ENCODE data around the gene EPHX1.
A peak's percentile ranks its signal among the peaks of the same experiment; 100 is the strongest.
"Not testable (repeated sequence)": the region's sequence is repeated elsewhere in the genome, so short reads cannot be mapped to it uniquely, and the experiment has no call there.

The EPHX1 gene

DNA sequence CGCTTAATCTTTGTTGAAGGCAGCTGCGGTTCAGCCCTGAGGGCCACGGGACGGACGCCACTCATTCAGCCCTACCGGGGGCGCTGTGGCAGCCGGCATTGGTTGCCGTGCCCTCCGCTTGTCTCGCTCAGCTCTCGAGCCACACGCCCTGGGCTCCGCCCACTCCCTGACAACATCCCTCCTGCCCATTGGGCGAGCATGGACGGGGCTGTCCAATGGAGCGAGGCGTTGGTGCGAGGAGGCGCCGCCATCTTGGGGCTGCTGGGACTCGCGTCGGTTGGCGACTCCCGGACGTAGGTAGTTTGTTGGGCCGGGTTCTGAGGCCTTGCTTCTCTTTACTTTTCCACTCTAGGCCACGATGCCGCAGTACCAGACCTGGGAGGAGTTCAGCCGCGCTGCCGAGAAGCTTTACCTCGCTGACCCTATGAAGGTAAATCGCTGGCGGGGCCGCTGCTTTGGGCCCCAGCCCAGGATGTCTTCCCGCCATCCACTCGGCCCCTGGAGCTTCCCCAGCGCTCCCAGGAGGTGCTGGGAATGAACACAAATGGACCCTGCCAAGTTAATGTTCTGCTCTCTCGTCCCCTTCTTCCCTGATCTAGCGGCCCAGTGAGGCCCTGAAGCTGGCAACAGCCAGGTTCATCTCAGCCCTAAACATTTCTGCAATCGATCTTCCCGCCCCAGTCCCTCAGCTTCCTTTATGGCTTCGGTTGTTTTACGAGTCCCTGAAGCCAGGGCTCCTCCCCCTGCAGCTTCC, 32.2 kb upstream of the EPHX1 start, which contains the start of gene SRP9:
Gene SRP9, plus strand, starts transcription at position 244 of the 754 bp plus-strand sequence. Its CDS starts 115 bp downstream, at position 359.
- peak; percentile 99 for DNase-seq

DNA sequence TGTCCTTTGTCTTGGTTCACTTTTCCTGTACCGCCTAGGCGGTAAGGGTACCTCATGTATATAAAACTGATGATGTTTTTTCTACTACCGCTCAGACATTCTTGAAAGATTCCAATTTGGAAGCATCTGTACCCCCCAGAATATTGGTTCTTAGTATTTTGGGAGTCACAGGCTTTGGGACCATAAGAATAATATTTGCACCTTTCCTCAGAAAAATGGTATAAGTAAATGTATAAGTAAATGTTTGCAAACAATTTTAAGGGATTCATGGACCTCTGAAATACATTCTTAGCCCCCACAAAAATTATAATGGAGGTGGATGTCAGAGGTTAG, 31.6 kb upstream of the EPHX1 start:
- no peak for DNase-seq

DNA sequence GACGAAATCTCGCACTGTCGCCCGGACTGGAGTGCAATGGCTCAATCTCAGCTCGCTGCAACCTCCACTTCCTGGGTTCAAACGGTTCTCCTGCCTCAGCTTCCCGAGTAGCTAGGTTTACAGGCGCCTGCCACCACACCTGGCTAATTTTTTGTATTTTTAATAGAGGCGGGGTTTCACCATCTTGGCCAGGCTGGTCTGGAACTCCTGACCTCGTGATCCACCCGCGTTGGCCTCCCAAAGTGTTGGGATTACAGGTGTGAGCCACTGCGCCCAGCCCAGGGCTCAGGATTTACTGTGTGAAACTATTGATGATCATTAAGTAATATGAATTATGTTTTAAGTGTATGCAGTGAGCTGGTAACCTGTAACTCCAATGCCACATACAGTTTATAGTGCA, 30.8 kb upstream of the EPHX1 start:
- peak; percentile 19 for DNase-seq

DNA sequence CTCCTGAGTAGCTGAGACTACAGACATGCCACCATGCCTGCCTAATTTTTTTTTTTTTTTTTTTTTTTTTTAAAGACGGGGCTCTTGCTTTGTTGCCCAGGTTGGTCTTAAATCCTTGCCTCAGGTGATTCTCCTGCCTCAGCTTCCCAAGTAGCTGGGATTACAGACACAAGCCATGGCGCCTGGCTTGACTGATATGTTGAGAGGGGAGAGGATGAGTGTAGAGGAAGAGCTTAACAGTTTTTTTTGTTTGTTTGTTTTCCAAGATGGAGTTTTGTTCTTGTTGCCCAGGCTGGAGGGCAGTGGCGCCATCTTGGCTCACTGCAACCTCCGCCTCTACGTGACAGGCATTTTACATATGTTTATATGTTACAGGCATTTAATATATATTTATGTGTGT, 29.8 kb upstream of the EPHX1 start:
- DNase-seq: no peak

DNA sequence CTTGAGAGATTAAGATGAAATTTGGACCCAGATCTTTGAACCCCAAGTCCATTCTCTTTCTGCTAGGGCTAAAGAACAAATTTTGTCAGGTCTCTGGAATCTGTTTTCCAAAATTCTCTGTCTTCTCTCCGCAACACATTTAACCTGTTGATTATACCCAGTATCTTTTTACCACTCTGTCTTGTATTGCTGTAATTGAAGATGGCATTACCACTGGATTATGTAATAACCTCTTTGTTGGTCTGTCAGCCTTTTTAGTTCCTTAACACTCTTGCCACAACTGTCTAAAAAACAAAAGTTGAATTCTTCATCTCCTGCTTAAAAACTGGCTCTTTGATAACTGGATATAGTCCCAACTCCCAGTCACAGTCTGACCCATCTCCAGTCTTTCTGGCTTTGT, 29.3 kb upstream of the EPHX1 start:
- DNase-seq: no peak

DNA sequence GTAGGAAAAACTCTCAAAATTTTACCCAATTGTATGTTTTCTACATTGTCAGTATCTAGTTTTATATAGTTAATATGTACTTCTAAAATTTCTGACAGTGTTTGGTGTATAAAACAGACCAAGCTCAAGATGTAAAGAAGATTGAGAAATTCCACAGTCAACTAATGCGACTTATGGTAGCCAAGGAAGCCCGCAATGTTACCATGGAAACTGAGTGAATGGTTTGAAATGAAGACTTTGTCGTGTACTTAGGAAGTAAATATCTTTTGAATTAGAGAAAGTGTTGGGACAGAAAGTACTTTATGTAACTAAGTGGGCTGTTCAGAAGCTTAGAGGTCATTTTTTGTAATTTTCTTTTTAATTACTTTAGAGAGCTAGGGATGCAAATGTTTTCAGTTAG, 20.8 kb upstream of the EPHX1 start:
- not testable (repeated sequence) for DNase-seq

DNA sequence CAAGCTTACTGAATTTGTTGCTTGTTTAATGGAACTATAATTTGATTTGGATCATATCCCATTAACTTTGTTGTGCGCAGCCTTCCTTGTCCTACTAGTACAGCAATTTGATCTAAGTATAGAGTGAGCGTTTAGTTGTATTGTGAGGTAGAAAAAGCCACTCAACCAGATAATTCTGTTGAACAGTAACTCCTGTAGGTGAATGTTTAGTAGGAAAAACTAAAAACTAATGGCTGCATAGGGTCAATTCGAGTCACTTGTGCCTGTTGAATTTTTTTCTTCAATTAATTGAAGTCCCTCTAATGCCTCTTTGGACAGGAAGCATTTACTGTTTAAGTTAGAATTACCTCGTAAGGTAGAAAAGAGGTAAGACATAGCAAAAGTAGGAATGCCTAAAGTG, 15.0 kb upstream of the EPHX1 start:
- DNase-seq: no peak

DNA sequence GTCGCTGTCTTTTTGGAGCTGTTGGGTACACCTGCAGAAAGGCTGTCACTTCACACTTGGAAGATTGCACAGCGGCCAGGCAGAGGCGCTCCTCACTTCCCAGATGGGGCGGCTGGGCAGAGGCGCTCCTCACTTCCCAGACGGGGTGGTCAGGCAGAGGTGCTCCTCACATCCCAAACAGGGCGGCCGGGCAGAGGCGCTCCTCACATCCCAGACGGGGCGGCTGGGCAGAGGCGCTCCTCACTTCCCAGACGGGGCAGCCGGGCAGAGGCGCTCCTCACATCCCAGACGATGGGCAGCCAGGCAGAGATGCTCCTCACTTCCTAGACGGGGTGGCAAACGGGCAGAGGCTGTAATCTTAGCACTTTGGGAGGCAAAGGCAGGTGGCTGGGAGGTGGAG, 13.8 kb upstream of the EPHX1 start:
- DNase-seq: not testable (repeated sequence)

DNA sequence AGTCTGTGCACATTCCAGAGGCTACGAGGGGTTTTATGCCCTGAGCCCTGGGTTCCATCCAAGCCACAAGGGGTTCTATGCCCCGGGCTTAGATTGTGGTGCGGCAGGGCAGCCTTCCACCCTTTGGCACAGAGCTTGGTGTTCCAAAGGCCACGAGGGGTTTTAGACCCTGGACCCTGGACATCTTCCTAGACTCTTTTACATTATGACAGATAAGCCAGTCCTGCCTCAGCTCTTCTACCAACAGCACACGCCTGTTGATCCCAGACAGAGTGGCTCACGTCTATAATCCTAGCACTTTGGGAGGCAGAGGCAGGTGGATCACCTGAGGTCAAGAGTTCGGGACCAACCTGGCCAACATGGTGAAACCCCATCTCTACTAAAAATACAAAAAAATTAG, 8.8 kb upstream of the EPHX1 start:
- DNase-seq: not testable (repeated sequence)

DNA sequence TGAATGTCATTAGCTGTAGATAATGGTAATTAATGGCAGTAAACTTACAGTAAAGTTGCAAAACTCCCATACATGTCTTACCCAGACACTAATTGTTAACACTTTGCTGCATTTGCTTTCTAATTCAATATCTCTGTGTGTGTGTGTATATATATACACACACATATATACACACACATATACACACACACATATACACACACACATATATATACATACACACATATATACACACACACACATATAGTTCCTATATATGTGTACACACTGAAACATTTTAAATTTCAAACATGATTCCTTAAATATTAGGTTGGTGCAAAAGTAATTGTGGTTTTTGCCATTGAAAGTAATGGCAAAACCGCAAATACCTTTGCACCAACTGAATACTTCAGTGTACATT, 3.7 kb upstream of the EPHX1 start:
- DNase-seq: no peak

DNA sequence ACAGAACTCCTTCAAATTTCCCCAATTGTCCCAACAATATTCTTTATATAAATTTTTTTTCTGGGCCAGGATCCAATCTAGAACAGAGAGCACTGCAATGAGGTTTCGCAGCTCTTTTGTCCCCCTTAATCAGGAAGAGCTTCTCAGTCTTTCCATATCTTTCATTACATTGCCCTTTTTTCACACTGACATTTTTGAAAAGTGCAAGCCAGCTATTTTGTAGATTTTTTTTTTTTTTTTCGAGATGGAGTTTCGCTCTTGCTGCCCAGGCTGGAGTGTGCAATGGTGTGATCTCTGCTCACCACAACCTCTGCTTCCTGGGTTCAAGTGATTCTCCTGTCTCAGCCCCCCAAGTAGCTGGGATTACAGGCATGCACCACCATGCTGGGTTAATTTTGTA, 3.2 kb upstream of the EPHX1 start:
- not testable (repeated sequence) for DNase-seq

DNA sequence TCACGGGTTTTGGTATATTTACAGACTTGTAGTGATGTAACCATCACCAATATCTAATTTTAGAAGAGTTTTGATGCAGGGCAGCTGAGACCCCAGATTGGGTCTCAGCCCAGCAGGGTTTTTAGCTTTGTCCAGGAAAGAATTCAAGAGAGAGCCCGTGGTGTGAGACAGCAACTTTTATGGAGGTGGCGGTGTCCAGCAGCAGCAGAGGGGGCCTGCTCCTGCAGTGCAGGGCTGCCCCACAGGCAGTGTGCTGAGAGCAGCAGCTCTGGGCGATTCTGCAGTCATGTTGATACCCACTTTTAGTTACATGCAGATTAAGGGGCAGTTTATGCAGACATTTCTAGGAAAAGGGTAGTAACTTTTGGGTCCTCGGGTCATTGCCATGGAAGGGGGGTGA, 1.8 kb upstream of the EPHX1 start:
- DNase-seq: no peak

DNA sequence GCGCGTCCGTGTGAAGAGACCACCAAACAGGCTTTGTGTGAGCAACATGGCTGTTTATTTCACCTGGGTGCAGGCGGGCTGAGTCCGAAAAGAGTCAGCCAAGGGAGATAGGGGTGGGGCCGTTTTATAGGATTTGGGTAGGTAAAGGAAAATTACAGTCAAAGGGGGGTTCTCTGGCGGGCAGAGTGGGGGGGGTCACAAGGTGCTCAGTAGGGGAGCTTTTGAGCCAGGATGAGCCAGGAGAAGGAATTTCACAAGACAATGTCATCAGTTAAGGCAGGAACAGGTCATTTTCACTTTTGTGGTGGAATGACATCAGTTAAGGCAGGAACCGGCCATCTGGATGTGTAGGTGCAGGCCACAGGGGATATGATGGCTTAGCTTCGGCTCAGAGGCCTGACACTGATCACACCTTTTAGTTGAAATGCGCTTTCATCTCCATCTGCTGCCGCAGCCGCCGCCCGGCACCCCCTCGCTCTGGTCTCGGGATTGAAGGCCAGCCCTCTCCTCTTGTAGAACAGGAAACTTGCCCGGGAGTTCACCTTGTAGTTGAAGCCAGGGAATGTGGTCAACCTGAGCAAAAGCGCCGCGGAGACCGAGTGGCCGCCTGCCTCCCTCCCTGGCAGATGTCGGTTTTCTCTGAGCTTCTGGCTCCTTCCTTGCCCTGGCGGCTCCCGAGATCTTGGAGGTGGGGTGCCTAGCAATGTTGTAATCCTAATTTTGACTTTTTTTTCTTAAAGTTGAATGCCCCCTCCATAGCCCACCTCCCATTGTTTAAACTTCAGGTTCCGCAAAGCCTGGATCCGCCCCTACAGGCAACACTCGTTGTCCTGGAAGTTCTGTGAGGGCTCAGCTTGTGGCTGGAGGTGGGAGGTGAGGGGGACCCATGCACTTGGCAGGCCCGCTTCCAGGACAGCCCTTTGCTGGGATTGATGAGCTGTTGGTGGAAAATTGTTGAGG, 935 bp downstream of the EPHX1 start:
- DNase-seq: not testable (repeated sequence)

DNA sequence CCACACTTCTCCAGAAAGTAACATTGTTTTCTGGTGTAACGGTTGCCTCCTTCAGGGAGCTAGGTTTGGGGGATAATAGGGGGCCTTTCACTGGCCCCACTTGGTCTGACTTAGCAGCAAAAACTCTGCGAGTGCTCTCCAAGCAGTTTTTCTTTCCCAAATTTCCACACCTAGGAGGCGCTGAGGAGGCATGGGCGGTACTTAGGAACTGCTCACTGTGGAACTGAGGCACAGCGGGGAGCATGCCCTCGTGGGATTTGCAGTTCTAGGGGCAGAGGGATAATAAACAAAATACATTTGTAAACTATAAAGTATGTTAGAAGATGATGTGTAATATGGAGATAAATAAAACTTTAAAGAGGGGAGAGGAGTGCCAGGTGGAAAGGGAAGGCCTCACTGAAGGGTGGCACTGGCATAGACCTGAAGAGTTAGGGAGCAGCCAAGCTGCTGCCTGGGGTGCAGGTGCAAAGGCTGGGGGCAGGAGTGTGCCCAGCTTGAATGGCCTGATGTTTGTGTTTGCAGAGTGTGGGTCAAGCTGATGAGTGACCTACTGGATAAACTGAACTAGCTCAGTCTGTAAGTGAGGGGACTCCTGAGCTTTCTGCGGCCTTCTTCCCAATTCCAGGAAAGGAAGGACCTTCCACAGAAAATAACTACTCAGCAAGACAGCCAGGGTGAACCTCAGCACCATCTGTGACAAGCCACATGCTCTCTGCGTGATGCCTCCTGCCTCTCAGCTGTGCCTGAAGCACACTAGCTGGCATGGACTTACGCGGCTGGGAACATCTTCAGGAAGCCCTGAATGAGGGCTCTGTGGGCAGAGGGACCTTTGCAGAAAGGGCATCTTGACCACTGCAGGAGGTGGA, 1.9 kb downstream of the EPHX1 start:
- DNase-seq: no peak

DNA sequence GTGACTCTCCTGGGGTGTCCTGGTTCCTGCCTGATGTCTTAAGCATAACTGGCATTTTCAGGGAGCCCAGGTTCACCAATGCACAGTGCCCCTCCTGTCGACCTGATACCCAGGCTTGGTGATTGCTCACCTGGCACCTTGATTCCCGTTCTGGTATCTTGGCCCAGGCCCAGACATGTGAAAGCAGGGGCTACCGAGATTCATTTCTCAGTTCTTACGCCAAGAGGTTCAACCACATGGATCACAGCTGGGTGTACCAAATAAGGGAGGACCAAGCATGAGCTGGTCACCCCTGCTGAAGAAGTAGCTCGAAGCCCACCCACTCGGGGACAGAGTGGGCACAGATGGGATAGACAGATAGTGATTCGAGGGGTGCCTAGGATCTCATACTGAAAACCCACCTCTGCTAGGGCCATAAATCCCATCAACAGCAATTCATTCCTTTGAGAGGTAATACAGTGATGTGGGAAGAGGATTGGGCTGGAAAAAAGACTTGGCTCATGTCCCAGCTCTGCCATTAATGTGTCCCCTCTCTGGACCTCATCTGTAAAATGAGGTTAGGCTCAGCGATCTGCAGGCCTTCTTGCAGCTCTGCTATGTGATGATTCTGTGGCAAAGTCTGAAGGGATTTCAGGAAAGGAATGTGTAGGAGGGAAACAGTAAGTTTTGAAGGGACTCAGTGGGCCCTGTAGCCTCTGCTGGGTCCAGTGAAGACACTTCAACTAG, 2.7 kb downstream of the EPHX1 start:
- no peak for DNase-seq

DNA sequence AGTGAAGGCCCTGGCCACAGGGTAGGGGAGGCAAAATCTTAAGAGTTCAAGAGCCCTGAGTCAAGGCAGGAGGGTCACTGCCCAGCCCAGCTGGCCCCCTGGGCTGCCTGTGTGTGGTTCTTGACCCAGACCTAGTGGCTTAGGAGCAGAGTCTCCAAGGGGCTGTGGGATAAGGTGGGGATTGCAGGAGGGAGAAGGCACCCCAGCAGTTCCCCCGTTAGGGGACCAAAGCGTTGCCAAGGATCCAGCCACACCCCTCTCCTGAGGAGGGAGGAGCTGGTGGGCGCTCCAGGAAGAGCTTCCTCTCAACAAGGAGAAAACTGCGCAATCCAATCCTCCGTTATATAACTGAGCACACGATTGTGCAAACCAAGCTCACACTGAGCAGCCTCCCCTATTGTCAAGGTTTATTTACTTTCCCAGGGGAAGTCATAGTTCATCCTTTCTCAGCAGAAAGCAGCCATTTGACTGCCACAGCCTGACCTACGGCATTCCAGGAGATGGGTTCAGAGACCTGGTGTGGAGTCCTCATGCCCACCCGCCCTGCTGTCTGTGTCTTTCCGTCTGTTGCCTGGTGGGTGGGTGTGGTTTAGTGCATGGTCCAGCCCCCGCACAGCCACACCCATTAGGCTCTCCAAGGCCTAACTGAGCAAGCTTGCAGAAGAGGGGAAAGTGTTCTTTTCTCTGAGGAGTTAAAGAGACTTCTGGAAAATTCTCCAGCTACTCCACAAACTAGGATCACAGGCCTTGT, 3.5 kb downstream of the EPHX1 start:
- DNase-seq: no peak

DNA sequence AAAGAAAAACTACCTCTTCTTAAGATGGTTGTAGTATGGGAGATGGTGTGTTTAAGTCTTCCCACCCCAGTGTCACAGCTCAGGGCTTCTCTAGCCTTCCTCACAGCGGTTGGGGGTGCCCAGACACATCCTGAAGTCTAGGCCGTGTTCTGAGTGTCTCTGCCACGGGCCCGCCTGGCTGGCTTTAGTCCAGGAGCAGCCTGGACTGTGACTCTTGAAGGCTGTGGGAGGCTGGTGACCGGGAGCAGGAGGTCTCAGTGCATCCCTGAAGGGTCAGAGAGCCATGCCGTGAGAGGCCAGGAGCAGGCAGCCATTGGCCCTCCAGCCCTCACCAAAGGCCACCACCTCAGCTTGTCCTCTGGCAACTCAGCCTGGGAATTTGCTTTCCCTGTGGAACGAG, 4.5 kb downstream of the EPHX1 start:
- no peak for DNase-seq

DNA sequence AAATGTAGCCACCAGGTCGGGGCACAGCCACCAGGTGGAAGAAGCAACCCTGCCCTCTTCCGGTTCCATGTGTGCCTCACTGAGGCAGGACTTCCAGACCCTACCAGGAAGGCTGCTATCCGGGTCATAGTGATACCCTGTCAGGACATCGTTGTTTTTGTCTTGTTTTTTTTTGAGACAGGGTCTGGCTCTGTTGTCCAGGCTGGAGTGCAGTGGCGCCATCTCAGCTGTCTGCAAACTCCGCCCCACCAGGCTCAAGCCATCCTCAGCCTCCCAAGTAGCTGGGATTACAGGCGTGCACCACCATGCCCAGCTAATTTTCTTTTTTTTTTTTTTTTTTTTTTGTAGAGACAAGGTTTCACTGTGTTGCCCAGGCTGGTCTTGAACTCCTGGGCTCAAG, 5.2 kb downstream of the EPHX1 start:
- not testable (repeated sequence) for DNase-seq

DNA sequence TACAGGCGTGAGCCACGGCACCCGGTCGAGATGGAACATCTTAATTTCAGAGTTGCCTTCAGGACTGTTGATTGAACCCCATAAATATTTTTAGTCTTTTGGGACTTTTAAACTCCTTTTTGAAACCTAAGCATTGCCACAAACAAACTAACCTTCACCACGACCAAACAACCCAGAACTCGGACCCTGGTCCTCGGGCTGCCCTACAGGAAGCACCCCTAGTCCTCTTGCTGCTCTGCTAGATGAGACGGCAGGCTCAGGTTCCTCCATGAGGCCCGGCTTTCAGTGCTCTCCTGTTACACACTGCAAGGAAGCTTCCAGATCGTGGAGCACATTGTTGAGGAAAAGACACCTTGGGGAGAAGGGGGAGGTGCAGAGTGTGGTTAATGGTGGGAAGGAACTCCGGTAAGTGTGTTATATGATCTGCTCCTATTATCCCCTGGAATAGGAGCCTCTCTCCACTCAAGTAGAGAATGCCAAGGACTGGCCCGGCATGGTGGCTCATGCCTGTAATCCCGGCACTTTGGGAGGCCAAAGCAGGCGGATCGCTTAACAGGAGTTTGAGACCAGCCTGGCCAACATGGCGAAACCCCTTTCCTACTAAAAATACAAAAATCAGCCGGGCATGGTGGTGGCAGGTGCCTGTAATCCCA, 5.7 kb downstream of the EPHX1 start:
- DNase-seq: no peak

DNA sequence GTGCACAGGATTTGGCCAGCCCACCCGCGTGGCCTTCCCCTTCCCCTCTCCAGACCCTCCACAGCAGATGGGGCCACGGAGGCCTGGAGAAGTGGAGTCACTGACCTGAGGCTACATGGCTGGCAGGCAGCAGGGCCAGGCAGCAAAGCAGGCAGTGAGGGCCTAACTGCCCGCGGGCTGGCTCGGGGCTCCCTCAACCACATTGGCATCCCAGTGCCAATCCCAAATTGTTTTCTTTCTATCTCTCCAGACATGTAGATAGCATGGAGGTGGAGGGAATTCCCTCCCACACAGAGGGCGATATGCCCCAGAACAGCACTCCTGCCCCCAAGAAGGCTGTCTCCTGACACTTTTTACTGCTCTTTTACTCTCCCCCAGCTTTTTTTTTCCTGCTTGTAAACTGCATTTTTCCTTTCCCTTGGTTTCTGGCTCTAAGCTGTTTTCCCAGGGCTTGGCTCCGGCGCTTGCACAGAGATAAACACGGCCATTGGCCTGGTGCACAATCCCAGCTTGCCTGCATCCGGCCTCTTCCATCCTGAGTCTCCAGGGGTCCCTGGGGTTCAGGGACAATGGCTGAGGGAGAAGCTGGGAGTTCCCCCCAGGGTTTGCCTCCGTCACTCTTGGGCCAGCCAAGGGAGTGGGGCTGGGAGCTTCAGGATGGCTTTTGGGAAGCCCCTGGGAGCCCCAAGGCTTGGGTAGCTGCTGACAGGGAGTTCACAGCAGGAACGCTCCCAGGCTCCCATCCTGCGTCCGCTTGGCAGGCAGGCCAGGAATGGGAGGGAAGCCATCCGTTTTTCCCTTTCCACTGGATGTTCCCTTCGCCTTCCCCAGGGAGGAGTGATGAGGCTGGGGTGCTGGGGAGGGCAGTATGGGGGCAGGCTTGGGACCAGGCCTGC, 7.0 kb downstream of the EPHX1 start:
- DNase-seq: no peak
